Femur (tissue), 1 donor: ENCODE data around the gene CCL14.
"Not testable (repeated sequence)": the region's sequence is repeated elsewhere in the genome, so short reads cannot be mapped to it uniquely, and the experiment has no call there.

Source experiments
- DNase-seq: peaks from one replicate; pipeline ENCODE4 v3.0.0-alpha.2; 2017

The CCL14 gene

DNA sequence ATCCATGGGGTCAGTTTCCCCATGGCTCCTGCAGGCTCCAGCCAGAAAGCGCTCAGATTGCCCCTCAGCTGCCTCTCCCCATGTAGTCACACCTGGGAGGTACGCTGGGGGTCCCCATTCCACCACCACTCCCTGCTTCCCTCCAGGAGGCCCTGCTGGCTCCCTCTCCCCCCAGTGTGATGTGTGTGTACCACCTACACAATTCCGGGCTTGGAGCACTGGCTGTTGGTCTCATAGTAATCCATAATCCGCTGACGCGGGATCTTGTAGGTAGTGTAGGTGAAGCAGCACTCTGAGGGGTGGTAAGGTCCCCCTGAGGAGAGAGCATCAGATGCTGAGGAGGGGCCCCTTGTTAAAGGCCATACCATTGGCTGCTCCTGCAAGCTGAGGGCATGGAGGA lies 2.4 kb downstream of the CCL14 start:
- no peak for DNase-seq

DNA sequence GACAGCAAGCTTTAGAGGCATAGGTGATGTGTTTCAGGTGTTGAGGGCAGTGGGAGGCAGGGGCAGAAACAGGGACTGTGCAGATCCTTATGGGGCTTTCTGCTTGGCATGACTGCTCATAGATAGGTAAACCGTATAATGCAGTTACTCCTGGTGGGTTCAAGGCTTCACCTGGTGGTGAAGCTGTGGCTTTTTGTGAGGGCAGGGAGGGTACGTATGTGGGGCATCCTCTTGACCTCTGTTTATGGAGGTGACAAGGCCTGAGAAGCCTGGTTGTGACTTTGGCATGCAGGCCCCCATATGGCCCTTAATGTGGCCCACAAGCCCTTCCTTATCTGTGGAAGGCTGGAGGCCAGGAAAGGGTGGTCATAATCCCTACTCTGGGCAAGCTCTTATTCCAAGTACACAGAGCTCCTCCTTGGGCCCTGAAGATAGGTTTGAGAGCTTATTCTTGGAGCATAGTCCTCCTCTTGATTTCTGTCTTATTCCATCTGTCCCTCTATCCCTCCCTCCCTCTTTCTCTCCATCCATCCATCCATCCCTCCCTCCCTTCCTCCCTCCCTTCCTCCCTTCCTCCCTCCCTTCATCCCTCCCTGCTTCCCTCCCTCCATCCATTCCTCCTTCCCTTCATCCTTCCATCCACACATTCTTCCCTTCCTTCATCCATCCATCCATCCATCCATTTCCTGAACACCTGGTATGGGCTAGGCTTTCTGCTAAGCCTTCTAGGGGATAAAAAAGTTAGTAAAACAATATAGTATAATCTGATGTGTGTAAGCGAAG lies 3.9 kb downstream of the CCL14 start:
- DNase-seq = no peak

DNA sequence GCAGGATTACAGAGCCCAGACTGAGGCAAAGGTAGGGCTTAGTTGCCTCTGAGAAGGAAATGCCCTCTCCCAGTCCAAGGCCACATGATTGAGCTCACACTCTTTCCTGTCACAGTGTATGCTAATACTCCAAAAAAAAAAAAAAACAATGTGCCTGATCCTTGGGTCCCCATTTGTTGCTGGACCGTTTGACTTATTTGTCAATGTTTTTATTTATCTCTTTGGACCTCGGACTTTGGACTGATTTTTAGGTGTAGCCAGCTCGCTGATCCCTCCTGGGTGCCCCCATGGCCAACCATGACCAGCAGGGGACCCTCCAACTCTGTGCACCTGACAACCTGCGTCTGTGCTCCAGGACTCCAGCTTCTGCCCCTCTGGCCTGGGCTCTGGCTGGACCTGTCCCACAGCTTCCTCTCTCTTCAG lies 4.6 kb downstream of the CCL14 start:
- DNase-seq = no peak

DNA sequence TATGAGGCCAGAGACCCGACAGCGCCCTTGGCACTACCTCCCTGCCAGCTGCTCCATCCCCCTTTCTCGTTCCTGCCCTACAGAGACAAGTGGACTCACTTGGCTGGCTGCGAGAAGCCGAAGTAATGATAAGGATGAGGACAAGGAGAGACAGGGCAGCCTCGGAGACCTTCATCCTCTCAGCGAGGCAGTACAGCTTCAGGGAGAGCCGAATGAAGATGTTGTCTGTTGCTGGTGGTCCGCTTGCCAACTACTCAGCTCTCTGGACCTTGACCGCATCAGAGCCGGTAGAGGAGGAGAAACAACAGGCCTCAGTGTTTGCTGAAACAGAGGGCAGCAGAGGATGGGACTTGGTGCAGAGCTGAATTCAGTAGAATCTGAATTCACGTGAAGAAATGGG lies 5.3 kb downstream of the CCL14 start, which contains the start of gene CCL16:
Gene CCL16 (minus strand): TSS at position 252 of the 400 bp plus-strand sequence. CDS start 77 bp downstream, at position 175.
- no peak for DNase-seq

DNA sequence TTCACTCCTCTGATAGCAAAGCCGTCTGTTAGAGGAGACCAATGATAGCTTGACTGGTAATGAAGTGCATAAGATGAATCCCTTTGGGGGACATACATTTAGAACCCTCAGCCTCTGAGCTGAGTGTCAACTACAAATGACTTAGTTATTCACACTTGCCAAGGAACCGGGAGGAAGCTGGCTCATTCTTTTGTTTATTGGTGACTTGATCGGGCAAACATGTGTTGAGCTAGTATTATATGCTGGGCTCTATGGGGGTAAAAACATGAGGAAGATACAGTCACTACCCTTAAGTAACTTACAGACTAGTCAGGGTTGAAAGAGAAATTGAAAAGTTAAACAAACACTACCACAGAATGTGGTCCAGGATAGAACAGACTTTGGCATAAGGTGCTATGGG lies 8.2 kb downstream of the CCL14 start:
- no peak for DNase-seq

DNA sequence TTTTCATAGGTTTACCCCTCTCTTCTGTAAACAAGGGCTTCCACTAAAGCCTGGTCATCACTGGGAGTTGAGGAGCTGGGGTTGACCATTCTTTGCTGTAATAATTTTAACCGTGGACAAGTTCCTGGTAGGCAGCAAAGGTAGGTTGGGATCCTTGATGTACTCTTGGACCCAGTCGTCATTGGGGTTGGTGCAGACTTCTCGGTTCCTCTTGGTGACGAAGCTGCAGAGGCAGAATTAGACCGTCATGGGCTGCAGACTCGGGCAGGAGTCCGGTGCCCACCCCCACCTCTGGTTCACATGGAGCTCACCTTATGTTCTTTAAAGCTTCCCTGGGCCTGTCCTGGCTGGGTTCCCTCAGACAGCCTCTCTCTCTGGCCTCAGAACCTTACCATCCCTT lies 9.0 kb downstream of the CCL14 start:
- no peak for DNase-seq

DNA sequence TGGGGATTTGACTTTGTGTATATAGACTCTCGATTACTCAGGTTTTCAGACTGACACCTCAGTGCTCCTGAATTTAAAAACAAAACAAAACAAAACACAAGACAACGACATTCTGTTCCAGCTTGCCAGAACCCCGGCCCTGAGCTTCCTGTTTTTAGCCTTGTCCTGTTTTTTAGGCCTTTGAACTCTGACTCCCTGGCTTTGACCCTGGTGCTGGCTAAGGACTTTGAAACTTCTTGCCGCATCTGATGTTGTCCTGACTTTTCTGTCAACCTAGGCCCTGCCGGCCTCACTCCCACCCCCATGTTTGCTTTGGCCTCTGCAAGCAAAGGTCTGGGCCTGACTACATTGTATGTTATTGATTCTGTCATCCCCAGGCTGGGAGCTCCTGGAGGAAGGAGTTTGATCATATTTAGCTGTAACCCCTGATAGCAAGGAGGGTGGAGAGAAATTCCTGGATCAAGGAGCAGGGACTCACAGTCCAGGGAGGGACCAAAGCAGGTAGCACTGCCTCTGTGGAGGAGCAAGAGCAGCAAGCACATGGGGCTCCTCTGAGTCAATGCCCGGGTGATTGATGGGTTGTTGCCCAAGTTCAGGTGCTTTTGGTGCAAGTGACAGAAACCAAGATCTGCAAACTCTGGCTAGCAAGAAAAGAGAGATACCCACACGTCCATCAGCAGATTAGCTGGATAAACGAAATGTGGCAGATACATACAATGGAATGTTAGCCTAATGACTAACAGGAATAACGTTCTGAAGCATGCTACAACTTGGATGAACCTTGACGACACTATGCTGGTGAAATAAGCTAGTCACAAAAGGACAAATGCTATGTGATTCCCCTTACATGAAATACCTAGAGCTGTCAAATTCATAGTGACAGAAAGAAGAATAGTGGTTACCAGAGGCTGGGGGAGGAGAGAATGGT lies 12.9 kb downstream of the CCL14 start:
- DNase-seq = no peak

DNA sequence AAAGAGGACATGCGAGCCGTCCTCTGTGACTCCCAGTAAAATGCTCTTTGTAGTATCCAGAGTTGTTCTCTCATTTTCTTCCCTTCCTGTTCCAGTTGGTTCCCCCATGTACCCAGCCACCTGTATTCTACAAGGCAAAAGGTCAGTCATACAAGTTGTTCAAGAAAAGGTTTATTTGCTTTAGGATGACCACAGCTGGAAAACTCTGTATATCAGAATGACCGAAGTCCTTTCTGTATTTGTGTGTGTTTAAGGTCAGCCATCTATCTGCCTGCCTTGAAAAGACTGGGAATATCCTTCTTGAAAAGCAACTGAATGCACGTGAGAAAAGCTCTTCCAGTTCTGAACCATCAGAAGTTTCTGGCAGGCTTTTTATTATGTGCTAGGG lies 13.6 kb downstream of the CCL14 start:
- DNase-seq = no peak

DNA sequence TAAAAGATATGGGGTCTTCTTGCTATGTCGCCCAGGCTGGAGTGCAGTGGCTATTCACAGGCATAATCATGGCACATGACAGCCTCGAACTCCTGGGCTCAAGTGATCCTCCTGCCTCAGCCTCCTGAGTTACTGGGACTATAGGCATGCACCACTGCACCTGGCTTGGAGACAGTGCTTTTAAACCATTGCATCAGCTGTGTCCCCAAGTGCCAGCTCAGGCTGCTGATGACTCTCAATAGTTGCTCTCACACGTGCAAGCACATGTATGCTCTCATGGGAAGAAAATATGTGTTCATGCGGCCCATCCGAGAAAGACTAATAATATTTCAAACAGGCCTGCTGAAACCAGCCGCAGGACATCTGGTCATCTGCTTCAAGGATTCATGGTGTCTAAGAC lies 14.0 kb downstream of the CCL14 start:
- DNase-seq = no peak

DNA sequence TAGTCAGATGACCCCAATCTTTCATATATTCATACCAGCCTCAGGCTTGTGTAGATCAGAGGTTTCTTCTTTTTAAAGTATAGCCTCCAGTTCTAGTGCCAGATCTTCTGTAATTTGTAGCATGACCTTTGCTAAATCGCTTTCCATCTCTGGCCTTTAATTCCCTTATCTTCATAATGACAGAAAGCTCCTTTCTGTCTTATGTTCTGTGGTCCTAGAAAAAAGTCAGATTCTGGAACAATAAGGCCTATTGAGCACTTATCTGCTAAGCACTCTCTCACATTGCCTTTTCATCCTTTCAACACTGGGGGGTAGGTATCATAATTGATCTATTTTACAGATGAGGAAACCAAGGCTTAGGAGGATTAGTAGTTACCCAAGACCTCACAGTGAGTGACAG lies 14.5 kb downstream of the CCL14 start:
- DNase-seq = no peak

DNA sequence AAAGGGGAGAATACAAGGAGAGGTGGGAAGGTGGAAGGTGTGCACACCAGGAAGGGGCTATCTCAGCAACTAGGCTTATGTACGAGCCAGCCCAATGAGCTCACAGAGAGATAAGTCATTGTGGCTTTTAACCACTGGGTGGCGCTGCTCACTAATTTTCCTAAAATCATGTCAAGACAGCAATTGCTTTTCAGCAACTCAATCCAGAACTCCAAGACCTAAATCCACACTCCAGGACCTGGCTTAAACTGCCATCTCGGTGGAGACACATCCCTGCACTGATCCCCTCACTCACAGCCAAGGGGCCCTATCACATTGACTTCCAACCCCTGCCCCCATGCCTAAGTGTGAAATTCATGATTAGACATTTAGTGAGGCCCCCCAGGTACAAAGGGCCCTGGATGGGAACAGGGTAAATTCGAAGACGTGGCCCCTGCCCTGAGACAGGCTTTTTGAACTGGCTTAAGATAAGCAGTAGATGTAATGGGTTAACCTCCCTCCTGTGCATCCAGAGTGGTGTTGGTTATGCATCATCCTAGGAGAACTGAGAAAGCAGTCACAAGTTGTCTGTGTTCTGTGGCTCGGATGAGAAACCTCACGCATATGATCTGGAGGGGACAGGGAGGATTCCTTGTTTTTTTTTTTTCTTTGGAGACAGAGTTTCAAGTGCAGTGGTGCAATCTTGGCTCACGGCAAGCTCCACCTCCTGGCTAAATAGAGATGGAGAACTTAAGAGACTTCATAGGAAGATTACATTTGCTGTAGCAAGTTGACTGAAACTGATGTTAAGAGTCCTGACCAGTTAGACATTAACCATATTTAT lies 16.8 kb downstream of the CCL14 start:
- DNase-seq = peak; percentile 84

DNA sequence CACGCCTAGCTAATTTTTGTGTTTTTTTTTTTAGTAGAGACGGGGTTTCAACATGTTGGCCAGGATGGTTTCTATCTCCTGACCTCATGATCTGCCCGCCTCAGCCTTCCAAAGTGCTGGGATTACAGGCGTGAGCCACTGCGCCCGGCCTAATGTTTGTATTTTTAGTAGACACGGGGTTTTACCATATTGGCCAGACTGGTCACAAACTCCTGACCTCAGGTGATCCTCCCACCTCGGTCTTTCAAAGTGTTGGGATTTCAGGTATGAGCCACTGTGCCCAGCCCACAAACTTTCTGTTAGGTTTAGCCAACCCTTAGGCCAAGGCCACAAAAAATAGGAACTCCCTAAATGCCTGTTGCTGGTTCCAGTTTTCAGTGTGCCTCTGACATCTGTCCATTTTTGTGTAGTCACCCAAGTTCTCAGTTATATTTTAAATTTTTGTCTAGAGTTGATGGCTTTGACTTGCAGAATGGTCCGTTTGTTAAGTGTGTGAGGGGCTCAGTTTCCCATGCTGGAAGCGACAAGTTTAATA lies 17.9 kb downstream of the CCL14 start:
- DNase-seq = no peak

DNA sequence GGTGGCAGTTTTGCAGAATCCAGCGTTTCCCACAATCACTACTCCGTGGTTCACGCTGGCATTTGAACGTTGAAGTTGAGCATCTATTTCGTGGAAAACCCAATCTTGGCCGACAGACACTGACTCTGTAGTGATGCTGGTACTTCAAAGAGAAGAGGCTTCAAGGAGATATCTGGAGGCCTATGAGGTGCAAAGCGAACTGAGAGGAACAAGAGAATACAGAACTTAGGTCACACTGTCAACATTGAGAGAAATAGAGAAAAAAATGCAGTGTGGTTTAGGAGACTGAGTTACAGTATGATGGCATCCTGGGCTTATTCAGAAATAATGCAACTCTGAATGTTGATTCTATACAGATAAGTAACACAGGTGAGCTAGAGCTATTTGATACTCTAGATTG lies 21.3 kb downstream of the CCL14 start:
- no peak for DNase-seq

DNA sequence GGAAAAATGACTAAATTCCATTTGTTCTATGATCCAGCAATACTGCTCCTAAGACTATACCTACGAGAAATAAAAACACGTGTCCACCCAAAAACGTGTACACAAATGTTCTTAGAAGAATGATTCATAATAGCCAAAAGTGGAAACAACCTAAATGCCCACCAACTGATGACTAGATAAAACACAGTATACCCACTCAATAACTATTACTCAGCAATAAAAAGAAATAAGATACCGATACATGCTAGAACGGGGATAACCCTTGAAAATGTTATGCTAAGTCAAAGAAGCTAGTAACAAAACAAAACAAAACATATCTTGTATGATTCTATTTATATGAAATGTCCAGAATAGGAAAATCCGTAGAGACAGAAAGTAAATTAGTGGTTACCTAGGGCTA lies 22.9 kb downstream of the CCL14 start:
- DNase-seq = no peak

DNA sequence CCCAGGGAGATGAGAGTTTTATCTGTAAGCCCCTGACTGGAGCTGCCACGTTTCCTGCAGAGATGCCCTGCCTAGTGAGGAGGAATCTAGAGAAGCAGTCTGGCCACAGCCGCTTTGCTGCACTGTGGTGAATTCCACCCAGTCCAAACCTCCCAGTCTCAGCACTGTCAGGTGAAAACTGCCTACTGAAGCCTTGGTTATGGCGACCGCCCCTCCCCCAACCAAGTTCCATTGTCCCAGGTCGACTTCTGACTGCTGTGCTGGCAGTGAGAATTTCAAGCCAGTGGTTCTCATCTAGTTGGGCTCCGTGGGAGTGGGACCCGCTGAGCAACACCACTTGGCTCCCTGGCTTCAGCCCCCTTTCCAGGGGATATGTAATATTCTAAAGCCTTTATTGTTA lies 32.8 kb downstream of the CCL14 start:
- no peak for DNase-seq

DNA sequence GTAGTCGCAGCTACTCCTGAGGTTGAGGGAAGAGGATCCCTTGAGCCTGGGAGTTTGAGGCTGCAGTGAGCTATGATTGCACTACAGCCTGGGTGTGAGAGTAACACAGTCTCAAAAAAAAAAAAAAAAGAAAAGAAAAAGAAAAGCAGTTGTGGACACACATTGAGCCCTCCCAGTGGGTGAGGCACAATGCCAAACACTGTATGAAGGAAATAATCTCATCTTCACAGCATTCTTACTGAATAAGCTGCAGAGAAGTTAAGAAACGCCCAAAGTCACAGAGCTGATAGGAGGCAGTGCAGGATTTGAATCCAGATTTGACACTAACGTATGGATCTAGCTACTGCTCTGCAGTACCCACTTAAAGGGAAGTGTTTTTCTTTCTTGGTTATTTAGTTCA lies 37.1 kb downstream of the CCL14 start:
- no peak for DNase-seq

DNA sequence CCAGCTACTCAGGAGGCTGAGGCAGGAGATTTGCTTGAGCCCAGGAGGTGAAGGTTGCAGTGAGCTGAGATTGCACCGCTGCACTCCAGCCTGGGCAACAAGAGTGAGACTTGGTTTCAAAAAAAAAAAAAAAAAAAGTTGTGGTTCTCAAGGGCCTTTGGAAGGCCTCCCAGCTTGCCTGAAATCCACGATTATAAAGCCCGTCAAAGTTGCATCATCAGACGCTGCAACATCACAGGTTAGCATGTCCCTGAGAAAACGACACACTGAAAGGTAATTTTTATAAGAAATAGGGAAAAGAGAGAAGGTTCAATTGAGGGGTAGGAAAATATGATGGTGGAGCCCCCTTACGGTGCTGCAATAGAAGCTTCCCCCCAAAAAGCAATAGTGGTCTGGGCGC lies 38.4 kb downstream of the CCL14 start:
- no peak for DNase-seq

DNA sequence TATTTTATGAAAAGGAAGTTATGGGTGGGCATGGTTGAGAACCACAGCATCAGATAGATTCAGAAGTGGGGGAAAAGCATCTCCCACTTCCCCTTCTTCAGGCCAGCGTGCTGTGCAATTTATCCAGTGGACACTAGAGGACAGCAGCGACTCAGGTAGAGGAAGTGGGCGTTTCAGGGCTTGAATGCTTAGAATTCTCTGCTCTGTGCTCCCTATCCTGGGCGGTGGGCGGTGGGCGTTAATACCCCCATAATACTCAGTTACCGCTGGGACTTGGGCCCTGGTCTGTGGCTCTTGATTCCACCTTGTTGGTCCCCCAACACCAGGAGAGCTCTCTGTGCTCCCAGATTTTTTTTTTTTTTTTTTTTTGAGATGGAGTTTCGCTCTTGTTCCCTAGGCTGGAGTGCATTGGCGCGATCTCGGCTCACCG lies 39.4 kb downstream of the CCL14 start:
- peak; percentile 43 for DNase-seq

DNA sequence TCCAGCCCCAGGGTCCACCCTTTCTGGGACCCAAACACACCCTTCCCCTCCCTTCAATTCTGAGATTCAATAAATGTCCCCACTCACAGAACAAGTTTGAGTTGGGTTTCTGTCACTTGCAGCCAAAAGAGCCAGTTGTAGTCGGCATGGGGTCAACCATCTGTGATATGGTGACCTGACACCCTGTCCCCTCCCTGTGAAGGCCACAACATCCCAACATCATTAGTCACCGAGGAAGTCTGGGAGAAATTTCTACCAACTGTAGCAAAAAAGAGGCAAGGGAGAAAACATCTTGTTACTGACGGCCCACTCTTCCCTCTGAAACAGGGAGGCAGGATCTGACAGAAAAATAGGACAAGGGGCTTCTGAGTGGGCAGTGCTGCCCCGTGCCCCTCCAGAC lies 42.4 kb downstream of the CCL14 start:
- no peak for DNase-seq

DNA sequence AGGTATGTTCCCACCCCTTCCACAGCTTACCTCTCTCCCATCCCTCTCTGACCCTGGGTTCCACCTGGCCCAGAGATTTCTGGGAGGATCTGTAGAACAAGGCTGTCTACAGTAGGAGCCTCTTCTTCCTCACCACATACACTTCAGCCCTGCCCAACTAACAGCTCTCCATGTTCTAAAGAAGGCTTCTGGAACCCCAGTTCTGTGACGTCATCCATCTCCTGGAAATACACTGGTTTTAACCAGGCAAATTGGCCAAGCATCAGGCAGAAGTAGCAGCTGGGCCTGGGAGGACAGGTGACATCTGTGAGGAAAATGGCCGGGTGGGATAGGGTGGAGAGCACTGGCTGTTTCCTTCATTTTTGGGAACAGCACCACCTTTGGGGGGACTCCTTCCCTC lies 43.0 kb downstream of the CCL14 start, which contains the start of gene LYZL6:
Gene LYZL6 (minus strand): TSS at position 177 of the 400 bp plus-strand sequence. CDS start 4,357 bp downstream, outside the sequence.
- no peak for DNase-seq

DNA sequence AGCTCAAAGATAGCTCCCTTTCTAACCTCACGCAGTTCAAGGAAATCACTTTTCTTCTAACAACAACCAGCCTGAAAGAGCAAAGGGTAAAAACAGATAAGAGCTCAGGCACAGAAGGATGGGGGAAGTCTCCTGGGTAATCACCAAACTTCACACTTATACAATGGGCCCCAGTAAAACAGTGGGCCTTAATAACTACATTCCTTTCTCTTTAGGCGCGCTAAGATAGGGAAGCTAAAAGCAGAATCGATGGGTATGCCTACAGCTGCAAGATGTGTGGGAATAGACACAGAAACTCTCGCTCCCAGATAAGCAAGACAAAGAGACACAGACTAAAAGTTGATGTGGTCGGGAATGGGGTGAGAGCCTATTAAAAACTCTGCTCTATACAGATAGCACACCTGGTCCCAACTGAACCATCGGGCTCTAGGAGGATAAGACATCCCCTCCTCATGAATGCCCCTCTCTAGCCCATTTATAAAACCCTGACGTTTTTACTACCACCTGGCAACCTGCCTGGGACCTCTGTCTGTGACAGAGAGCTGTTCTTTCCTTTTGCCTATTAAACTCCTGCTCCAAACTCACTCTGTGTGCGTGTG lies 43.8 kb downstream of the CCL14 start:
- no peak for DNase-seq

DNA sequence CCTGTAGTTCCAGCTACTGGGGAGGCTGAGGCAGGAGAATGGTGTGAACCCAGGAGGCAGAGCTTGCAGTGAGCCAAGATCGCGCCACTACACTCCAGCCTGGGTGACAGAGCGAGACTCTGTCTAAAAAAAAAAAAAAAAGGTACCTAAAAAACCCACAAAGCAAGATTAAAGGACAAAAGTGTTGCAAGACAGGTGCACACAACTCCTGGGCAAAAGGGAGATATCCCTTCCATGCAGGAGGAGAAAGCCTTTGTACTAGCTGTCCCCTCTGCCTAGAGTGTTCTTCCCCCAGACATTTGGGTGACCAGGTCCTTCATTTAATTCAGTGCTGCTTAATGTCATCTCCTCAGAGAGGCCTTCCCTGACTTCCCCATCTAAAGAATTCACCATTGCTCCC lies 48.0 kb downstream of the CCL14 start:
- DNase-seq = not testable (repeated sequence)
